Measurements from ENCODE around the gene TBC1D32.
A peak's percentile ranks its signal among the peaks of the same experiment; 100 is the strongest.
"Not testable (repeated sequence)": the region's sequence is repeated elsewhere in the genome, so short reads cannot be mapped to it uniquely, and the experiment has no call there.

Gene TBC1D32

GRCh38 chr6:121334299-121335086 is at the start of gene TBC1D32:
Gene TBC1D32 (minus strand): TSS chr6:121334480. CDS start chr6:121334430, 50 bp downstream.
- DNase-seq, result peak; percentile 74

DNA sequence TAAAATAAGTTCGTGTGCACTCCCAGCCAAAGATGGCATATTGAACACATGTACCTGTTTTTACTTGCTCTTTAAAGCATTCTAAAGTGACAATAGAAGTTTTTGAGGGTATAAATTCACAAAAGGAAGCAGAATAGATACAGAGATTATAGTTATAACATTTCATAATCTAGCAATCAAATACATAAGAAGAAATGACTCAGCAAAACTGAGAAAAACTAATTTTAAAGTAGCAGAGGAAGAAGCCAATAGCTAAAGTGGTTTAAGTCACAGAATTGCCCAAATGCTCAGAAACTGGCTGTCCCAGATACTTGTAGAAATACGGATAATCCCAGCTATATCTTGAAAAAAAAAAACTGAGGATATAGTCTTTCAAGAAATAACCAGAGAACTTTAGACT is 49.2 kb upstream of the TBC1D32 start:
- no peak for DNase-seq

DNA sequence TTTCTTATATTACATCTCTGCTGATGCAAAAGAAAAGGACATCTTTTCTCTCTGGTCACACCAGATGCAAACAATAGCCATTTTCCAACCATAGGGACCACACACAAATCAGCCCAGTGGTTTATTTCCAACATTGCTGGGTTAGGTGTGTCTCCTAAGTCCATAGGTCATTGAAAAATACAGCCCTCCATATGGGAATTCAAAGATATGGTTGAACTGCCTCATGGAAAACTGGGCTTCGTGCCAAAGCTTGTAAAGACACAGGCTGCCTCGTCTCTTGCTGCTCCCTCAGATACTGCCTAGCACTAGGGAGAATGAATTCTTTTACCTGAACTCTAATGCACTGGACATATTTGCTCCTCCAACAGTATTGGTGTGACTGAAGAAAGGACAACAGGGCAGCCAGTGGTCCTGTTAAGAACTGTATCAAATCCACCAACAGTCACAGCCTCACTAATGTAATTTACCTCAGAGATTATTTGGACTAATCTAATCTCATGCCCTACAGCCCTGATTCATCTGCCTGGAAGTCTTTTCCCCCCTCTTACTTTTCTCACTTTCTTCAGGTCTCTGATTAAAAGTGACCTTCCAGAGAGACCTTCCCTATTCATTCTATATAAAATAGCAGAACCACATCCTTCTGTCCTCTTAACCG is 48.3 kb upstream of the TBC1D32 start:
- no peak for DNase-seq

DNA sequence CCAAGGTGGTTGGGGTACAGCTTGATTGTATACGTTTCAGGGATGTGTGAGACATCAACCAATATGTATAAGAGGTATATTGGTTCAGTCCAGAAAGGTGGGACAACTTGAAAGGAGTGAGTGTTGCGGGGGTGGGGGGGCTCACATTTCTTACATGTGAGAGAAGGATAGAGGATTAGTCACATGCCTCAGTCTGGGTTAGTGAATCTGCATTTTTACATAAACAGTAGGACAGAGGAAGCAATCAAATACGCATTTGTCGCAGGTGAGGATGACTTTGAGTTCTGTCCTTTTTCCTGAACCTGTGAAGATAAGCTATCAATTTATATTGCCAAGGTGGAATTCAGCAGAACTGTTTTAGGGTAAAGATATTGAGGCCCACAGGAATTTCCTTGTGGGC is 42.1 kb upstream of the TBC1D32 start:
- no peak for DNase-seq

DNA sequence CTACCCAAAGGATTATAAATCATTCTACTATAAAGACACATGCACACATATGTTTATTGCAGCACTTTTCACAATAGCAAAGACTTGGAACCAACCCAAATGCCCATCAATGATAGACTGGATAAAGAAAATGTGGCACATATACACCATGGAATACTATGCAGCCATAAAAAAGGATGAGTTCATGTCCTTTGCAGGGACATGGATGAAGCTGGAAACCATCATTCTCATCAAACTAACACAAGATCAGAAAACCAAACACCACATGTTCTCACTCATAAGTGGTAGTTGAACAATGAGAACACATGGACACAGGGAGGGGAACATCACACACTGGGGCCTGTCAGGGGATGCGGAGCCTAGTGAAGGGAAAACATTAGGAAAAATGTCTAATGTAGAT is 39.9 kb upstream of the TBC1D32 start:
- not testable (repeated sequence) for DNase-seq

DNA sequence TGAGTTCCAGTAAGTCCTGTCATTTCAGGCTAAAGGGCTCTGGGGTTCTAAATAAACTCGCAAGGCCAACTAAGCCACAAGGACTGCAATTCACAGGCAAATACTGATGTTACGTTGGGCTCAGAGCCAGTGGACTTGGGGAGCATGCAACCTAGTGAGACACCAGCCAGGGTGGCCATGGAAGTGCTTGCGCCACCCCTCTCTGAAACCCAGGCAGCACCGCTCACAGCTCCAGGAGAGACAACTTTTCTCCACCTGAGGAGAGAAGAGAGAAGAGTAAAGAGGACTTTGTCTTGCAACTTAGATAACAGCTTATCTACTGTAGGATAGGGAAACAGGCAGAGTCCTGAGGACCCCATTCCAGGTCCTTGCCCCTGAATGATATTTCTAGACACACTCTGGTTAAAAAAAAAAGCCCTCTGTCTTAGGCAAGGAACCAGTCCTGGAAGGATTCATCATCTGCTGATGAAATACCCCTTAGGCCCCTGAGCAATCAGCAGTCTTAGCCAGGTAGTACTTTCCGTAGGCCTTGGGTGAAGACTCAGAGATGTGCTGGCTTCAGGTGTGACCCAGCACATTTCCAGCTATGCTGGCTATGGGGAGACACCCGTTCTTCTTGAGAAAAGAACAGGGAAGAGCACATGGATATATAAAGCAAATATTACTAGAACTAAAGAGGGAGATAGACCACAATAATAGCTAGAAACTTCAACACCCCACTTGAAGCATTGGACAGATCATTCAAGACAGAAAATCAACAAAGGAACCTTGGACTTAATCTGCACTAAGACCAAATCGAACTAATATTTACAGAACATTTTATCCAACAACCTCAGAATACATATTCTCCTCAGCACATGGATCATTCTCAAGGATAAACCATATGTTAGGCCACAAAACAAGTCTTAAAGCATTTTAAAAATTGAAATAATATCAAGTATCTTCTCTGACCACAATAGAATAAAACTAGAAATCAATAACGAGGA is 31.5 kb upstream of the TBC1D32 start:
- no peak for DNase-seq

DNA sequence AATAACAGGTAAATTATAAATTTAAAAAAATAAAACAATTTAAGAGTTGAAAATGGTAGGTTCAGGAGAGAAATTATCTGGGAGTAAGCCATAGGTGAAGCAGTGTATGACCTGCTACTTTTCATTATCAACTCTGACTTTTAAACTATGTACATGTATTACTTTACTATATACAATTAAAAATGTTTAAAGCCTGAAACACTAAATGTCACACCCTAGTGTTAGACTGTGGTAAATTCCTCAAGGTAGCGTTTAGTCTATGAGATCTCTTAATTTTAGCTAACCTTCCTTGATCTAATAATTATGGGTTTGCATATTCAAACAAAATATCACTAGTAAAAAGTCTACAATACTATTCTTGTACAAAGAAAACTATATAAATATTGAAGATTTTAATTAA is 22.3 kb upstream of the TBC1D32 start:
- DNase-seq, result no peak

DNA sequence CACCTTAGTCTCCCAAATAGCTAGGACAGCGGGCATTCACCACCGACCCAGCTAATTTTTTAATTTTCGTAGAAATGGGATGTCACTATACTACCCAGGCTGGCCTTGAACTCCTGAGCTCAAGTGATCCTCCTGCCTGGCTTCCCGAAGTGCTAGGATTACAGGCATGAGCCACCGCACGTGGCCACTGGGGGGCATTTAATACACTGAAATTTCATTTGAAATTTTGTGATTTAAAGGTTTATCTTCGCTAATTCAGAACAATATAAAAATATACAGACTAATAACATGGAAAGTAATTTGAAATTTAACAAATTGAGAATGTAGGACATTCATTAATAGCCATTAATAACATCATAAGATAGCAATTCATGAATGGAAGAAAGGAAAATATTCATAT is 20.5 kb upstream of the TBC1D32 start:
- no peak for DNase-seq

GRCh38 chr6:121352941-121353340 is 18.7 kb upstream of the TBC1D32 start:
- DNase-seq, result no peak

DNA sequence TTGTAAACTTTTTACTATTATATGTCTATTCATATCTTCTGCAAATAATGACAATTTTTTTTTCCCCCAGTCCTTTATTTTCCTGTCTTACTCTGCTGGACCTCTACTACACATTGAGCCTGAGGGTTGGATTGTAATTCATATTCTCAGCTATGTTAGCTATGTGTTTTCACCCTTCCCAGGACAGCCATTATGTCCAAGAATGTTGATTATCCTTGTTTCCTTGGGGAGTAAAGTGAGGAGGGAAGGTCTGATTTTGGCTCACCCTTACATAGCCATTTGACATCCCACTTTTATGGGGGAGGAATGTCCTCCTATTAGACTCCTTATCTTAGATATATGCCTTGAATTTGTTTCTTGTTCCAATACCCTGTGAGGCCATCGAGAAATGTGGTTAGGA is 17.6 kb upstream of the TBC1D32 start:
- no peak for DNase-seq

GRCh38 chr6:121349596-121349995 is 15.3 kb upstream of the TBC1D32 start:
- DNase-seq, result no peak

GRCh38 chr6:121347484-121347883 is 13.2 kb upstream of the TBC1D32 start:
- no peak for DNase-seq

- DNase-seq, result no peak
Measured at GRCh38 chr6:121344539-121344938, 10.3 kb upstream of the TBC1D32 start.

DNA sequence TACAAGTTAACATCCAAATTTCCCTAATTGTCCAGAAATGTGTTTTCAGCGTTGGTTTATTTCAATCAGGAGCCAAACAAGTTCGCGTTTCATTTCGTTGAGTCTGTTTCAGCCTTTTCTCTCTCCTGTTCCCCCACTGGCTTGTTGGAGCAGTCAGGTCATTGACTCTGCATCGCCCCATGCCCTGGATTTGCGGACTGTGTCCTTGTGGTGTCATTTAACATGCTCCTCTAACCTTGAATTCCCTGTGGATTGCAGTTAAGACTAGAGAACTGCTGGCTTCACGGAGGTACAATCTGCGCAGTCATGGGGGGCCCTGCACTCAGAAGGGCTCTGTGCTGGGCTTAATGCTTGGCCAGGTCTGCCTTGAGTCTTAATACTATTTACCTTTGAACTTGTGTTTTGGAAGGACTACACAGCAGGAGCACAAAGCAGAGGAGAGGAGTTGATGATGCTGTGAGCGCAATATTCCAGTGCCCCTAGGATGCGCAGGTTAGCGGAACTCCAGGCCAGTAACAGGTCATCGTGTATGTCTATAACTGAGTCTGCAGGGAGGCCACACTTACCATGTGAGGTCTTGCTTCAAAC is 5.5 kb upstream of the TBC1D32 start:
- DNase-seq, result no peak

GRCh38 chr6:121338956-121339355 is 4.7 kb upstream of the TBC1D32 start:
- no peak for DNase-seq

DNA sequence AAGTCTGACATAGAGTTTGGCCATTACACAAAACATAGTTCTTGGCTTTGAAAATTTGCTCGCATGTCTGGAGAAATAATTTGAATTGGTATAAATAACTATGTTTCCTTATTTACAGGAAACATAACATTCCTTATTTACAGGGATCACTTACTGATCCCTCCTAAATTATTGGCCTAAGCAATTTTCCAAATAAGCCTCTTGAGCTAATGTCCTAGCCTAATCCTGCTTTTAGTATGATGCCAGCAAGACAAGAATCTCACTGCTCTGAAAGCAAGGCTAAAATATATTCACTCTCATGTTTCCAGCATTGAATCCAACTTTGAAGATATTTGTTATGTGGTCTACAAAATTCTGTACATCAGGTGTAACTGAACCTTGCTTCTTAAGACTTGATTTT is 4.1 kb upstream of the TBC1D32 start:
- DNase-seq, result no peak

DNA sequence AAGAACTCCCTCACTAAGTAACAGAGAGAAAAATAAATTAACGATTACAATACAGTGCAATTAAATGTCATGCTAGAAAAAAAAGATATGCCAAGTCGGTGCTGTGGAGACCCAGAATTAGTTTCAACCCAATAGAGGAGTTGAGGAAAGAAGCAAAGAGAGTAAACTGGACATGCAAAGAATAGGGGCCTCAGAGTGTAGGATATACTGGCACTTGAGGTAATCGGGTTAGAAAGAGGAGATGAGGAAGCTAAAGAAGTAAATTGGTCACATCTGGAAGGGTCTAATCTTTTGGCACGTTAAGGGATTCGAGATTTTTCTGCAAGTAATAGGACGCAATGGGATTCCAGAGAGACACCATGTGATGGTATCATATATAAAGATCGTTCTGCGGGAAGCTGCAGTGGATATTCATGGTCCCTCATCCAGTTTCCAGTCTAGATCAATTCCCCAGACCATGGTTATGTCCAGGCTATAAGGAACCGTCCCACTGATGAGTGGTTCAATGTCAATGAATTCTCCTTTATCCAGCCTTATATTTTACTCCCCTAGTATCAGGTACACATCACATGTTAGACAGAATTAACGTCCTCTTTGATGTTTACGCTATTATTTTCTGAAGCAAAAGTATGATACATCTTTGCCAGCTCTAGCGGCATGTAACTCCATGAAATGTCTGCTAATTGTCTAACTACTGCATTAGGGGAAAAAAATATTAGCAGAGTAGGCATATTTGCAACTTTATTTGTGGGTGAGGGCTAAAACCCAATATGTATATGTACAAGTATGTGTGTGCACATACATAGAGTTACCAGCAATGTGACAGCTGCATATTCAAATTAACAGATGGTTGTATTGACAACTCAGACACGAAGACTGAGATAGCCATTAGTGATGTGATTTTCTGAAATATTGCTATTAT is 1.1 kb upstream of the TBC1D32 start:
- no peak for DNase-seq

- DNase-seq, result not testable (repeated sequence)
Measured at GRCh38 chr6:121333694-121334093, 586 bp downstream of the TBC1D32 start.

GRCh38 chr6:121333196-121333595 is 1.1 kb downstream of the TBC1D32 start:
- DNase-seq, result no peak

DNA sequence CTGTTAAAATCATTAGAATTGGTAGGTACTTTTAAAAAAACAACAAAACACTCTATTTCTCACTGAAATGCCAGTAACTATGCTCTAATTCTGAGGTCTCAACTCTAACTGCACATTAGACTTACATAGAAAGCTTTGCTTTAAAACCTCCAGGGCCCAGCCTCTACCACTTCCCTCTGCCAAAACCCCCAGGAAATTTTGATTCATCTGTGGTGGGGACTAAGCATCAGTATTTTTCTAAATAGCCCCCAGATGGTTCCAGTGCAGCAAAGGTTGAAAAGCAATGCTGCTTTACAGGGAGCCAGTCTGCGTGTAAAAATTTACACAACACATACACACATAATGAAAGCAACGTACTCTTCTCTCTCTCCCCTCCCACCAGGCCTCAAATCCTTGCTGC is 3.8 kb downstream of the TBC1D32 start:
- no peak for DNase-seq

DNA sequence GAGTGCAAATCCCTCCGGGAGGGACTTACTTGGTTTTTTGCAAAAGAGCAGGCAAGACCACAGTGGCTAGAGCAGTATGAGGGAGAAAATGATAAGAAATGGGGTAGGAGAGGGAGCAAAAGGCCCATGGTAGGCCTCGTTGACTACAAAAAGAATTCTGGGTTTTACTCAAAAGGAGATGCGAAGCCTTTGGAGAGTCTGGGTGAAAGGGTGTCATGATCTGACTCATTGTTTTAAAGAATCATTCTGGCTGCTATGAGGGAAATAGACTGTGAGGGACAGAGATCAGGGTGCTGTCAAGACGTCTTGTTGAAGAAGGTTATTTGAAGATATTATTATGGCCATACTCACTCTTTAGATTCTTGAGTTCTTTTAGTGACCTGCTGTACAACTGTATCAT is 13.0 kb downstream of the TBC1D32 start:
- DNase-seq, result no peak

GRCh38 chr6:121319603-121320002 is 14.7 kb downstream of the TBC1D32 start:
- DNase-seq, result no peak

Measured in GF-D8 (cell line).